B cell (primary cell): Measurements from ENCODE around the gene RUFY4.

ENCODE experiments used
- EZH2 ChIP-seq: IDR thresholded peaks from 2 replicates; pipeline ENCODE4 v1.6.1; 2012; ENCODE audit warnings: borderline replicate concordance, low read depth, mild to moderate bottlenecking, moderate library complexity, low read length; ENCODE audit not compliant: insufficient read depth, poor library complexity, severe bottlenecking
- TF ChIP-seq, protein P1 (sequence below): fragments of 200-600 bp; IDR thresholded peaks from one replicate; pipeline ENCODE4 v1.8.0; 2022; ENCODE audit warnings: antibody characterized with exemption, mild to moderate bottlenecking

DNA sequence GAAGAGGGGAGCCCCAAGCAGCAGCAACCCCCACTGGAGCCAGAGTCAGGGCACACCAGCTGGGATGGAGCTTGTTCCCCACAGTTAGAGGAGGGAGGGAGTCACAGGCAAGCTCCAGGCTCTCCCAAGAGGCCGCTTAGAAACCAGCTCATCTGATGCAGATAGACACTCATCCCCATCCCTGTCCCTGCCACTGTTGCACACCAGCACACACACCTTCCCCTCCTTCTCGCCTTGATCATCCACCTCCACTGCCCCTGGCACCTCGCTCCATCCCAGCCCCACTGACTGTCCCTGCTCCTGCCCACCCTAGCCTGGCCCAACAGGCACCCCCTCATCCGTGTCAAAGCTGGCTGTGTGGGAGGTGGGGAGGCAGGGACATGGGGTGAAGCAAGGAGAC is 1.5 kb upstream of the RUFY4 start:
- TF ChIP-seq, protein P1, sequence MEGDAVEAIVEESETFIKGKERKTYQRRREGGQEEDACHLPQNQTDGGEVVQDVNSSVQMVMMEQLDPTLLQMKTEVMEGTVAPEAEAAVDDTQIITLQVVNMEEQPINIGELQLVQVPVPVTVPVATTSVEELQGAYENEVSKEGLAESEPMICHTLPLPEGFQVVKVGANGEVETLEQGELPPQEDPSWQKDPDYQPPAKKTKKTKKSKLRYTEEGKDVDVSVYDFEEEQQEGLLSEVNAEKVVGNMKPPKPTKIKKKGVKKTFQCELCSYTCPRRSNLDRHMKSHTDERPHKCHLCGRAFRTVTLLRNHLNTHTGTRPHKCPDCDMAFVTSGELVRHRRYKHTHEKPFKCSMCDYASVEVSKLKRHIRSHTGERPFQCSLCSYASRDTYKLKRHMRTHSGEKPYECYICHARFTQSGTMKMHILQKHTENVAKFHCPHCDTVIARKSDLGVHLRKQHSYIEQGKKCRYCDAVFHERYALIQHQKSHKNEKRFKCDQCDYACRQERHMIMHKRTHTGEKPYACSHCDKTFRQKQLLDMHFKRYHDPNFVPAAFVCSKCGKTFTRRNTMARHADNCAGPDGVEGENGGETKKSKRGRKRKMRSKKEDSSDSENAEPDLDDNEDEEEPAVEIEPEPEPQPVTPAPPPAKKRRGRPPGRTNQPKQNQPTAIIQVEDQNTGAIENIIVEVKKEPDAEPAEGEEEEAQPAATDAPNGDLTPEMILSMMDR = no peak
- no peak for TF ChIP-seq EZH2
